HG02870 (cell line): ENCODE data around the gene CRLF3.
A peak's percentile ranks its signal among the peaks of the same experiment; 100 is the strongest.
"Not testable (repeated sequence)": the region's sequence is repeated elsewhere in the genome, so short reads cannot be mapped to it uniquely, and the experiment has no call there.

Experiments used
- ATAC-seq: cut with Tn5 transposase; IDR thresholded peaks from one replicate; pipeline ENCODE4 v1.9.1; 2021; ENCODE audit warnings: mild to moderate bottlenecking, moderate library complexity; ENCODE audit not compliant: unreplicated experiment

CRLF3 gene

DNA sequence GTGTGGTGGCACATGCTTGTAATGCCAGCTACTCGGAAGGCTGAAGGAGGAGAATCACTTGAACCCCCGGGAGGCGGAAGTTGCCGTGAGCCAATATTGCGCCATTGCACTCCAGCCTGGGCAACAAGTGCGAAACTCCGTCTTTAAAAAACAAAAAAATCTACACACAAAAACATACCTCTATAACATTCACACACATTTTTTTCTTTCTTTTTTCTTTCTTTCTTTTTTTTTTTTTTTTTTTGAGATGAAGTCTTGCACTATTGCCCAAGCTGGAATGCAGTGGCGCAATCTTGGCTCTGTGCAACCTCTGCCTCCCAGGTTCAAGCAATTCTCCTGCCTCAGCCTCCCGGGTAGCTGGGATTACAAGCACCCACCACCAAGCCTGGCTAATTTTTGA is 9.6 kb downstream of the CRLF3 start:
- ATAC-seq = not testable (repeated sequence)

DNA sequence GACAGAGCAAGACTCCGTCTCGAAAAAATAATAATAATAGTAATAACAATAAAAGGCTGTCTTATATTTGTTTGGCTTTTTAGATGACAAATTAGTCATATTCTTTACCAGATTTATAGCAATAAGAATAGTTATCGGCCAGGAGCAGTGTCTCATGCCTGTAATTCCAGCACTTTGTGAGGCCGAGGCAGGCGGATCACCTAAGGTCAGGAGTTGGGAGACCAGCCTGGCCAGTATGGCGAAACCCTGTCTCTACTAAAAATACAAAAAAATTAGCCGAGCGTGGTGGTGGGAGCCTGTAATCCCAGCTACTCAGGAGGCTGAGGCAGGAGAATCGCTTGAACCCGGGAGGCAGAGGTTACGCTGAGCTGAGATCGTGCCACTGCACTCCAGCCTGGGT is 10.3 kb downstream of the CRLF3 start:
- ATAC-seq = not testable (repeated sequence)

DNA sequence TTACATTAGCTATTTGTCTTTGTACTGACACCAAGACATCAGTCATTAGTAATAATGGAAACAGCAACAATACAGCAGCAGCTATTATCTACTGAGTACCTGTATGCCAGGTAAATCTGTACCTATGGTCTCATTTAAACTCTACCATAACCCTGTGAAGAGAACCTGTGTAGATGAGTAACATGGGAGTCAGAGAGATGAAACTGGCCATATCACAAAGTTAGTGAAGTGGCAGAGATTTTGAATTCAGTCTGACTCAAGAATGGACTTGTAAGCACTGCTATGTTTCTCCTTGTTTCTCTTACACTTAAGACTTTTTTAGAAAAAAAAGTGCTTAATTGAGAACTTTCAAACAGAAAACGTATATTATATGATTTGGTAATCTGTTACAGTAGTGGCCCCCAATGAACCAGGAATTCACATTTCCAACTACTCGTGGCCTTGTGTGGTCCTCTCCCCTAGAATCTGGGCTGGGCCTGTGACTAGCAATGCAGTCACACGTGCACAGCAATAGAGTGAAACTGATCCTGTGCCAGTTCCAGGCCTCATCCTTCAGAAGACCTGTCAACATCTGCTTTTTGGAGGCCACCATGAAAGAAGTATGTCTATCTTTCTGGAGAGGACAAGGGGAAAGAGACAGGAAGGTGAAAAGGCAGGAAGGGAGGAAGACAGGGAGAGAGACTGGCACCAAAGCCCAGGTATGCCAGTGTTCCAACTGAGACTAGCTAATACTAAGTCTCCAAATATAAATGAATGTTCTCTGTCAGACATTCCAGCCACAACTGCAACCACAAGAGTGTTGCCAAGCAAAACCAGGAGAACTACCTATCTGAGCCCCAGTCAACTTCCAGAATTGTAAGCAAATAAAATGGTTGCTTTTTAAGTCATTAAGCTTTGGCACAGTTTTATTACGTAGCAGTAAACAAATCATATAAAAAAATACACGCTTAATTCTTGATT is 12.0 kb downstream of the CRLF3 start:
- ATAC-seq = no peak

DNA sequence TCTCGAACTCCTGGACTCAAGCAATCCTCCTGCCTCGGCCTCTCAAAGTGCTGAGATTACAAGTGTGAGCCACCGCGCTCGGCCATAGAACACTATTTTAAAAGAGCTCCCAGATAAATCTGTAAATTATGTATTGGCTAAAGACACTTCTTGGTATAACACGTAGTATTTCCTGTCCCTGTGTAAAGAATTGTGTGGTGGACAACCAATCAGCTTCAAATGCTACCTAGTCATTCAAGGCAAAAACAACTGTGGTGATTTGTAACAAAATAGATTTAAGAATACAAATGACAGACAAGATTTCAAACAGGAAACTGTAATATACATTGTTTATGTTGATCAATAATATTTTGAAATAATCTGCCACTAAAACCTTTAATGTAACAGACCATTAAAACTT is 14.6 kb downstream of the CRLF3 start:
- ATAC-seq = no peak

DNA sequence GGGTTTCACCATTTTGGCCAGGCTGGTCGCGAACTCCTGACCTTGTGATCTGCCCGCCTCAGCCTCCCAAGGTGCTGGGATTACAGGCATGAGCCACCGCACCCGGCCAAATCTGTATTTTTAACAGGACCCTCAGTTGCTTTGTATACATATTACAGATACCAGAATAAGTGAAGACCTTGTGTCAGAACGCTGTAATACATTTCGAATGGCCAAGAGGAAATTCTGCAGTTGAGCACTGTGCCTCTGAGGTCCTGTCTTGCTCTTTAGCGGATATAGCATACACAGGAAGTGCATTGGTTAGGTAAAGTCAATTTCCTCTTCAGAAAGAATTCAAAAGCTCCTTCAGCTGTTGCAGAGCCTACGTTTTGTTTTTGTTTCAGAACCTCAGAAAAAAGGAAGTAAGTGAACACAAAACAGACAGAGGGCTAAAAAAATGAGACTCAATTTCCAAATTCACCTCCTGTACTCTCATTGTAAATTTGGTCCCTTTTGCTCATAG is 15.7 kb downstream of the CRLF3 start:
- ATAC-seq = peak; percentile 82

DNA sequence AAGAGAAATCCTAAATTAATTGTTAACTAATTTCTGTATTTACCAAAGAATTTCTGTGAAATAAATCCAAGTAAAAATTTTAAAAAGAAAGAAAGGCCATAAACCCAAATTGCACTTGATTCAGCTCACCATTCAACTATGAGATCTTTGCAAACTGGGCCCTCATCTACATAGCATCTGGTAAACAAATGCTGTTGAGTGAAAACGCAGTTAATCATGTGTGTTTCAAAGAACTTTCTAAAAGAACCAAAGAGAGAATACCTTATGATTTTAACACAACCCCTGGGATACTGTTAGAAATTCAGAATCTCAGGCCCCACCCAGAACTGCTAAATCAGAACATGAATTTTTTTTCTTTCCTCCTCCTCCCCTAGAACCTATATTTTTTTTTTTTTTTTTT is 16.6 kb downstream of the CRLF3 start:
- no peak for ATAC-seq

DNA sequence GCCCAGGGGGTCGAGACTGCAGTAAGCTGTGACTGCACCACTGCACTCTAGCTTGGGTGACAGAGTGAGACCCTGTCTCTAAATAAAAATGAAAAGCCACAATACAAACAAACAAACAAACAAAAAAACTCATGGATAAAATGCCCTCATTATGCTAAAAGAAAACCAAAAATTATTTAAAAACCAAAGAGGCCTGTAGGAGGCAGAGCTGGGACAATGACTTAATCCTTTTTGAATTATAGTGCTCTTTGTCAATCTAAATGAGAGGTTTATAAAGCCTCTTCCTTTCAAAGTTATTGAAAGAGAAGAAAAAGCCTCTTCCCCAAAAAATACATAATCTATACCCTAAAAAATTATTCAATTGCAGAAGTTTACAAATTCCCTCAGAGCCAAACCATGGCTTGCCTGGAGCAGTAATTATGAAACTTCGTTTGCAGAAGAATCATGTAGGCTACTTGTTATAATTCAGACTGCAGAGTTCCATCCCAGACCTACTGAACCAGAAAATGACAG is 18.5 kb downstream of the CRLF3 start:
- ATAC-seq = no peak

DNA sequence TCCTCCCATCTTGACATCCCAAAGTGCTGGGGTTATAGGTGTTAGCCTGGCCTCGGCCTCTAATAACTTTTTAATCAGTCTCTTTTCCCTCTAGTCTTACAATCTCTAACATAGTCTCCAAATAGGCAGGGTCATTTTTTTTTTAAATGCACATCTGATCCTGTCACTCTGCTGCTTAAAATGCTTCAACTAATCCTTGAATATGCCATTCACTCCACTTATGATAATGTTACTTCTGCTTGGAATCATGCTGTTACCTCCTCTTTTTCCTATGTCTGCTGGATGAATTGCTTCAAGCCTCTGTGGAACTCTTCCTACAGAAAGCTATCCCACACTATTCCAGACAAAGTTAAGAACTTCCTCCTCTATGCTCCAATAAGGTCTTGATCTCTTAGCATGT is 22.8 kb downstream of the CRLF3 start:
- no peak for ATAC-seq

DNA sequence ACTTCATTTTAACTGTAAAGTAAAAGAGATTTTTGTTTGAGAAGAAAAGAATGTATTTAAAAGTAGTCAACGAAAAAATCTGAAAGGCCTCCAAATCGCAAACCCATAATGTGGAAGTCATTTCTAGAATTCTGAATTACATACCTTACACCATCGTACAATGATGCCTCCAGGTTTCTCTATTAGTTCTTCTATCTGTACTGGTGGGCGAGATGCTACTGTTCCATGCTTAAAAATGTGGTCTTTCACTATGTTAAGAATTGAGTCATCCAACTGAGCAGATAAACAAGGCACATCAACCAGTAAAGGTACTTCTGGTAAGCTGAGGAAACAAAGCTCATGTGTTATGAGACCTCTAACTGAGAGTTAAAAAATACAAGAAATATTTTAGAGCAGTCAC is 28.5 kb downstream of the CRLF3 start:
- no peak for ATAC-seq

DNA sequence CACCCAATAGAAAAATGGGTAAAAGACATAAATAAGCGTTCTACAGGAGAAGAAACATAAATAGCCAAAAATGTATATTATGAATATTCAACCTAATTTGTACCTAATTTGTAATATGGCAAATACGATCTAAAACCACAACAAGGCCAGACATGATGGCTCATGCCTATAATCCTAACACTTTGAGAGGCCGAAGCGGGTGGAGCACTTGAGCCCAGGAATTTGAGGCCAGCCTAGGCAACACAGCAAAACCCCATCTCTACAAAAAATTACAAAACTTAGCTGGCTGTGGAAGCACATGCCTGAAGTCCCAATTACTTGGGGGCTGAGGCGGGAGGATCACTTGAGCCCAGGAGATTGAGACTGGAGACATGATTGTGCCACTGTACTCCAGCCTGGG is 30.1 kb downstream of the CRLF3 start:
- no peak for ATAC-seq

GRCh38 chr17:30793282-30793977 is 31.1 kb downstream of the CRLF3 start:
- ATAC-seq = no peak

DNA sequence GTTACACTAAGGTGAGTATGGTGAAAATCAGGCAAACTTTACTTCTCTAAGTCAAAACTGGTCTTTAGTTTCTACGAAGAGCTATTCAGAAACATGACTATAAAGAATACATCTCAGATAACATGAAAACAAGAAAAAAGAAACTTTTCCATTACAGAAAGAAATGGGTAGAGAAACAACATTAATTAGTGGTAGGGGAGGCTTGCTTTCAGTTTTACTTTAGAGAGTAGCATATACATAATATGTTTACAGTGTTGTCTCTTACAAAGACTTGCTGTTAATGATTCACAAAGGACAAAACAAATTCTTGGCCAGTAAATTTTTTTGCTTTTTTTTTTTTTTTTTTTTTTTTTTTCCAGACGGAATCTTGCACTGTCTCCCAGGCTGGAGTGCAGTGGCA is 34.2 kb downstream of the CRLF3 start:
- ATAC-seq = no peak

DNA sequence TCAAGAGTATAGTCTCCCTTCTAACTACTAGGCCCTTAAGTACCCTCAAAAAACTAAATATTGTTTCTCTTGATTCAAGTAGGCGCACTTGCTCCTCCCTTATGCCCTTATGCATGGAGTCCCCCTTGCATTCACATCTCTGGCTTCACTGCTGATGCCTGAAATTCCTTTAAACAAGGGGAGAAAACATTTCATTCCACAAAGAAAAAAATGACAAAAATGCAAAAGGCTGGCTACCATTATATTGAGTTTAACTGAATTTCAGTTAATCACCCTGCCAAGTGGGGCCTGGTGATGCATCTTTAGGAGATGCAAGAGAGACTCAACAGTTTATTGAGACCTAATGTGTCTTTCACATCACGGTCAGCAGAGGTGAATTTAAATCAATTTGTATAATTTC is 35.6 kb downstream of the CRLF3 start:
- no peak for ATAC-seq

DNA sequence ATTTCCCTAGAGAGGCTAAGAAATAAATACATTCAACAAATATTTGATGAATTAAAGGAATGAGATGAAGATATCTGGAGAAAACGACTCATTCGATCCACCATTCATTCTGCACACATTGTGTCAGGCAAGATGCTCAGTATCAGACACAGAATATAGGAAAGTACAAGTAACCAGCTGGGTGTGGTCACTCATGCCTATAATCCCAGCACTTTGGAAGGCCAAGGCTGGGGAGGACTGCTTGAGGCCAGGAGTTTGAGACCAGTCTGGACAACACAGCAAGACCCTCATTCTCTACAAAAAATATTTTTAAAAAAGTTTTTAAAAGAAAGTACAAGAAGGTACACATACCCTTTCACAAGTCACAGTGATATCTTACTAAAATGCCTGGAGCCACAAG is 42.3 kb downstream of the CRLF3 start:
- ATAC-seq = no peak

DNA sequence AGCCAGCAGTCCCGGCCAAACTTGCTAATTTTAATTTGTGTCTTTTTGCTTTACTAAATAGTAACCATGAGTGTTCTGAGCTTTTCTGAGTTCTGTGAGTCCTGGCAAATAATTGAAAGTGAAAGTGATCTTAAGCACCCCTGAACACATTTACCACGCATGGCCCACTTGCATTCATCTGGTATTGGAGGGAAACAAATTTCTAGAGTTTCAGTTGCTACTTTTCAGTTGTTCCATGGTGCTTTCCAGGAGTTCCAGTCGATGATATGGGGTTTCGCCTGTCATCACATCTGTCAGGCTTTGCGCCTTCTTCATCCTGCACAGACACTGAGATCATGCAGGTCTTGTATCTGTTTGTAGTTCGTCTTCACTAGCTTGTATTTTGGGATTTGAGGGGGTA is 44.1 kb downstream of the CRLF3 start:
- no peak for ATAC-seq

GRCh38 chr17:30768771-30769170 is 55.7 kb downstream of the CRLF3 start:
- not testable (repeated sequence) for ATAC-seq

- ATAC-seq = not testable (repeated sequence)
These were observed 56.7 kb downstream of the CRLF3 start for GRCh38 chr17:30767641-30768404.

DNA sequence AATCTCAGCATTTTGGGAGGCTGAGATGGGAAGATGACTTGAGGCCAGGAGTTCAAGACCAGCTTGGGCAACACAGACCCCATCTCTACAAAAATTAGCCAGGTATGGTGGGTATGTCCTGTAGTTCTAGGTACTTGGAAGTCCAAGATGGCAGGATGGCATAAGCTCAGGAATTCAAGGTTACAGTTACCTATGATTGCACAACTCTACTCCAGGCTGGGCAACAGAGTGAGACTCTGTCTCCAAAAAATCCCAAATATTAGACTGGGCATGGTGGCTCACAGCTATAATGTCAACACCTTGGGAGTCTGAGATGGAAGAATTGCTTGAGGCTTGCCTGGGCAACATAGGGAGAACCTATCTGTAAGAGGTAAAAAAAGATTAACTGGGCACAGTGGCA is 63.4 kb downstream of the CRLF3 start:
- ATAC-seq = no peak

DNA sequence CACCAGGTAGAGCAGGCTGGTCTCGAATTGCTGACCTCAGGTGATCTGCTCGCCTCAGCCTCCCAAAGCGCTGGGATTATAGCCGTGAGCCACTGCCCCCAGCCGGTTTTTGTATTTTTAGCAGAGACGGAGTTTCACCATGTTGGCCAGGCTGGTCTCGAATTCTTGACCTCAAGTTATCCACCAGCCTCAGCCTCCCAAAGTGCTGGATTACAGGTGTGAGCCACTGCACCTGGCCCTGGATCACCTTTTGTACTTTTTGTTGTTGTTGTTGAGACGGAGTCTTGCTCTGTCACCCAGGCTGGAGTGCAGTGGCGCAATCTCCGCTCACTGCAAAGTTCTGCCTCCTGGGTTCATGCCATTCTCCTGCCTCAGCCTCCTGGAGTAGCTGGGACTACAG is 71.2 kb downstream of the CRLF3 start:
- not testable (repeated sequence) for ATAC-seq

DNA sequence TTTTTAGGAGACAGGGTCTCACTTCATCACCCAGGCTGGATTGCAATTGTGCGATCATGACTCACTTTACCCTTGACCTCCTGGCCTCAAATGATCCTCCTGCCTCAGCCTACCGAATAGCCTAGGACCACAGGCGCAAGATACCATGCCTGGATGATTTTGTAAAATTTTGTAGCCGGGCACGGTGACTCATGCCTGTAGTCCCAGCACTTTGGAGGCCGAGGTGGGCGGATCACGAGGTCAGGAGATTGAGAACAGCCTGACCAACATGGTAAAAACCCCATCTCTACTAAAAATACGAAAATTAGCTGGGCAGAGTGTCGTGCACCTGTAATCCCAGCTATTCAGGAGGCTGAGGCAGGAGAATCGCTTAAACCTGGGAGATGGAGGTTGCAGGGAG is 73.5 kb downstream of the CRLF3 start:
- ATAC-seq = not testable (repeated sequence)

DNA sequence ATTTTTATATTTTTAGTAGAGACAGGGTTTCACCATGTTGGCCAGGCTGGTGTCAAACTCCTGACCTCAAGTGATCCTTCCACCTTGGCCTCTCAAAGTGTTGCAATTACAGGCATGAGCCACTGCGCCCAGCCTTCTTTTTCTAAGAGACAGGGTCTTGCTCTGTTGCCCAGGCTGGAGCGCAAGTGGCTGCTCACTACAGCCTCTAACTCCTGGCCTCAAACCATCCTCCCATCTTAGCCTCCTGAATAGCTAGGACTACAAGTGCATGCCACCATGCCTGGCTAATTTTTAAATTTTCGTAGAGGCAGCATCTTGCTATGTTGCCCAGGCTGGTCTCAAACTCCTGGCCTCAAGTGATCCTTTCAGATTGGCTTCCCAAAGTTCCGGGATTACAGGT is 76.9 kb downstream of the CRLF3 start:
- not testable (repeated sequence) for ATAC-seq
